GM21390 (cell line): ENCODE data around the gene COMMD1.
"Not testable (repeated sequence)": the region's sequence is repeated elsewhere in the genome, so short reads cannot be mapped to it uniquely, and the experiment has no call there.

ENCODE experiments used
- ATAC-seq: cut with Tn5 transposase; IDR thresholded peaks from one replicate; pipeline ENCODE4 v1.9.1; 2021; ENCODE audit not compliant: unreplicated experiment

The COMMD1 gene

DNA sequence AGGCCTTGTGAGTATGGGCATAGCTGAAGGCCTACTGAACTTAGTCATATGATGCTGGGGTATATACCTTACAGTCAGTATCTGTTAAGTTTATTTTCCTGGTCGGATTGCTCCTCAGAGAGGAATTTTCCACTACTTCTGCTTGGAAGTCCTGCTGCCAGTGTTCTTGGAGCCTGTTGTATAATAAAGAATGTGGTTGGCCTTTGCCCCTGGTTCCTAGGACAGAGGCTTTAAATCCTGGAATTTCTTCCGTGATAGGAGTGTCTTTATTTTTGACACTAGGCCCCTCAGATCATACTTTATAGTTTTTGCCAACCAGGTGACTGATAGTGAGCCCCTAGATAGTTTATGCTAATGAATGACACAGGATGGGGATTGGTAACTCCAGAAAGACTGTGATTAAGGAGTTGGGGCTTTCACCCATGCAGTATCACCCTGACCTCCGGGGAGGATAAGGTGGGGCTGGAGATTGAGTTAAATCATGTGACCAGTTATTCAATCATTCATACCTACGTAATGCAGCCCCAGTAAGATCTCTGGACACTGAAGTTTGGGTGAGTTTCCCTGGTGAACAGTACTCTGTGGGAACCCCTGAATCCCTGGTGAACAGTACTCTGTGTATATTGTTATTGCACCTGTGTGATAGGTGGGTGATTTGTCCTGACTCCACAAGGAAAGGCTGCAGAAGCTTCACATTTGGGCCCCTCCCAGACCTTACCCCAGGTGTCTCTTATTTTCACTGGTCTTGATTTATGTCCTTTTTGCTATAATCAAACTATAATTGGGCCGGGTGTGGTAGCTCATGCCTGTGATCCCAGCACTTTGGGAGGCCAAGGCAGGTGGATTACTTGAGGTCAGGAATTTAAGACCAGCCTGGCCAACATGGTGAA lies 56.9 kb downstream of the COMMD1 start:
- no peak for ATAC-seq

- ATAC-seq, result no peak
These were observed 60.7 kb downstream of the COMMD1 start for GRCh38 chr2:61966087-61966727.

DNA sequence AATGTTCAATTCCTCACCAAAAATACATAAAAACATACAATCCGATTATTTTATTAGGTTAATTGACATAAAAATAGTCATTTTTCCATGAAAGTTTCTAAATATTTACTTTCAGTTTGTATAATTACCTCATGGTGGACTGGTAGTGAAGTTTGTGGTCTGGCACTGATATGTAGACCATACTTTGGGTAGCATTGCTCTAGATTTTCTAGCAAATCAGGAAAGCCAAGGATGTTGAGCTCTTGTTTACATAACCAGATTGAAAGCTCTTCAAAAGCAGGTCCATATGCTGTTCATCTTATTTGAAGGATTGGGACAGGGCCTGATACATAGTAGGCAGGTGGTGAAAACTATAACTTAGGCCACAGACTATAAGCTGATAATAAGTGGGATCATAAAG lies 61.8 kb downstream of the COMMD1 start:
- no peak for ATAC-seq

- no peak for ATAC-seq
These were observed 63.9 kb downstream of the COMMD1 start for GRCh38 chr2:61969376-61969775.

DNA sequence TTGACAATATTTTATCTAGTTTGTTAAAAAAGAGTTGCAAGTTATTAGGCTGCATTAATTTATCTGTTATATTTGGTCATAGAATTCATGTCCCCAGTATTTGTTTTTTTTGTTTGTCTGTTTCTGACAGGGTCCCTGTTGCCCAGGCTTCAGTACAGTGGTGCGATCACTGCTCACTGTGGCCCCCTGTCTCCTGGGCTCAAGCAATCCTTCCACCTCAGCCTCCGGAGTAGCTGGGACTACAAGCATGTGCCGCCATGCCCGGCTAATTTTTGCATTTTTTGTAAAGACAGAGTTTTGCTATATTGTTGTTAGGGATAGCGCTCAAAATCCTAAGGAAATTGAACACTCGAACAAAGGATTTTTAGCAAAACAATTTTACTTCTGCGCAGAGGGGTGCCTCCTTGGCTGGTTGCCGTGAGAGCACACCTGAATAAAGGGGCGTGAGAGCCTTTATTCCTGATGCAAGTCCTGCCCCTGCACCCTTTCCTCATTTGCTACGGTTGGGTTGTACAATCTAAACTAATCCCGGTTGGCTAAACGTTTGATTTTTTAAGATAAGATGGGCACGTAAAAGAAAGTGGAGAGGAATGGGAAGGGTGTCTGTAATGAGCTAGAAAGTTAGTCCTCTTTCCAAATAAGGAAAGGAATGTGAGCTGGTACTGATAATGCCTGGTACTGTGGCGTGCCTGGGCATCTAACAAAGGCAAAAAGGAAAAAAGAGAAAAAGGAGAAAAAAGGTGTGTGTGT lies 65.5 kb downstream of the COMMD1 start:
- ATAC-seq, result no peak

GRCh38 chr2:61978522-61978921 lies 73.0 kb downstream of the COMMD1 start:
- ATAC-seq, result peak; percentile 77

DNA sequence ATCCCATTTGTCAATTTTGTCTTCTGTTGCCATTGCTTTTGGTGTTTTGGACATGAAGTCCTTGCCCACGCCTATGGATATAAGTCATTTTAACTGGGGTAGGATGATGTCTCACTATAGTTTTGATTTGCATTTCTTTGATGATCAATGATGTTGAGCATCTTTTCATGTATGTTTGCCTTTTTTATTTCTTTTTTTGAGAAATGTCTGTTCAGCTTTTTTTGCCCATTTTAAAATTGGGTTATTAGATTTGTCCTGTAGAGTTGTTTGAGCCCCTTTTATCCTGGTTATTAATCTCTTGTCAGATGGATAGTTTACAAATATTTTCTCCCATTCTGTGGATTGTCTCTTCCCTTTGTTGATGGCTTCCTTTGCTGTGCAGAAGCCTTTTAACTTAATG lies 75.3 kb downstream of the COMMD1 start:
- no peak for ATAC-seq

- no peak for ATAC-seq
These were observed 79.2 kb downstream of the COMMD1 start for GRCh38 chr2:61984682-61985081.

DNA sequence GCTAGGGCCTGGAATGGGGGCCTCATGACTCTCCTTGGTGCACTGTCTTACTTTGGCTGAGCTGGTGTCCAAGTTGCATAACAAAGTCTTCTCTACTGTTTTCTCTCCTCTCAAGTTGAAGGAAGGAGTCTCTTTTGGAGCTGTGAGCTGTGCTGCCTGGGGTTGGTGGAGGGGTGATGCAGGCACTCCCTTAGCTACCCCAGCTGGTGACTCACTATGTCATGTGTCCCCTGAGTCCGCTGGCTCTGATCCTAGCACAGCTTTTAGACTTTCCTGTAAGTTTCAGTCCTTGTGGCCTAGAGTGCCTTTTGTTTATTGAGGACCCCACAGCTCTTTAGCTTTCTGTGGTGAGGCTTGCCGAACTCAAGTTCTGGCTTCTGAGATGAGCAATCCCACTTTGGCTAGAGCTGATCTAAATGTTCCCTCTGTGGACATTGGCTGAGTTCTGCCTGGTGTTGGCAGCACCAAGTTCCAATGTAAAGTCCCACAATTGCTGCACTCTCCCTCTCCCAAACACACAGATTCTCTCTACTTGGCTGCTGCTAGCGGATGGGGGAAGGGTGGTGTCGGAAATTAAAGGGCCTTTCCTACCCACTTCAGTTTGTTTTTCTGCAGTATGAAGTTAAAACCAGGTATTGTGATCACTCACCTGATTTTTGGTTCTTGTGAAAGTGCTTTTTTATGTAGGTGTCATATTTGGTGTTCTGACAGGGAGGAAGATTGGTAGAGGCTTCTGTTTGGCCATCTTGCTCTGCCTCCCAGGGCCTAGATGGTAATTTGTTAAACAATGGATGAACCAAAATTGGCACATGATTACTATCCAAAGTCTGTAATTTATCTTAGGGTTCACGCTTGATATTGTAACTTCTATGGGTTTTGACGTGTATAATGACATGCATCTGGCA lies 83.2 kb downstream of the COMMD1 start:
- ATAC-seq, result no peak

- ATAC-seq, result no peak
These were observed 88.0 kb downstream of the COMMD1 start for GRCh38 chr2:61993422-61994024.

DNA sequence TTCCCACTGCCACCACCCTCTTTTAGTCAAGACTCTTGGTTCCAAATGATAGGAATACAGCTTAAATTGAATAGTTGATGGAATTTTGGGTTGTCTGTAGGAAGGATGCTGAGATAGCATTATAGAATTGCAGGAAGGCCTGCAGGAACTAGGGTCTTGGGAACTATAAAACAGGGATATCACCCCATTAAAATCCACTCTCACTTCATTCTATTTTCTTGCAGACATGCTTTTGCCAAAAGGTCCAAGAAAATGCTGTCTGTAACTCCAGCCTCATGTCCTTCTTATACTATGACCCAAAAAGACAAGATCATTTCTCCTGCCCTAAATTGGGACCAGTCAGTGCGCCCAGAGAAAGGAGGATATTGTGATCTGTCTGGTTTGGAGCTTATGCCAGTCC lies 89.1 kb downstream of the COMMD1 start:
- no peak for ATAC-seq

GRCh38 chr2:61995065-61995464 lies 89.6 kb downstream of the COMMD1 start:
- ATAC-seq, result no peak

DNA sequence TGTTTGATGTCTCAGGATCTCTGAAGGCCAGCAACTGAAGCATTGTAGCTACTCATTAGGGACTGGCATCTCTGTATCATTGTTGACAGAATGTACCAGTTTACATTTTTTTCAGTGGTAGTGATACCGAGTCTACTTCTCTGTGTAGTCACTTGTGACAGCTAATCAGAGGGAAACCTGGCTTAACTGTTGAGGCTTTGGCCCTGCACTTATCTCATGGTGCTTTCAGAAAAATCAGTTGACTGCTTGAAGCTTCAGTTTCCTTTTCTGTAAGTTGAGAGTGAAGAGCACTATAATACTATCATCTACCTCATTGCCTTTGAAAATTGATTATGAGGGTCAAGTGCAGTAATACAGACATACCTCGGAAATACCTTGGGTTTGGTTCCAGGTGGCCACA lies 90.0 kb downstream of the COMMD1 start:
- peak; percentile 79 for ATAC-seq

- ATAC-seq, result no peak
These were observed 93.0 kb downstream of the COMMD1 start for GRCh38 chr2:61998426-61998825.

- ATAC-seq, result no peak
These were observed 95.1 kb downstream of the COMMD1 start for GRCh38 chr2:62000538-62000937.

DNA sequence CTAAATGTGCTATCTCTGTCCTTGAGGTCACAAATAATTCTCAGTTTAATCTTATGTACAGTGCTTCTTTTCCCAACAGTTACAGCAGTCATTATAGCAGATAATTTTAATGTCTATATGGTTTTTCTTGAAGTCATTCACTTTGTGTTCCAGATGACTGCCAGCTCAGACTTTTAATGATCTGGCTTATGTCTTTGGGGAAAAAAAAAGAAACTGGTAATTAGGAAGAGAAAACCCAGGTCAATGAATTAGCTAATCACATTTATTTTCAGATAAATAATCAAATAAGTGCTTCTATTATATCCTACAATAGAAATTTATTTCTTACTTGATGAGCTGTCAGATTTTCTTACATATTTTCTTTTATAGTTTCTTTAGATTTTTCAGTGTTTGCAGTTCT lies 96.0 kb downstream of the COMMD1 start:
- no peak for ATAC-seq

GRCh38 chr2:62004428-62004827 lies 99.0 kb downstream of the COMMD1 start:
- ATAC-seq, result not testable (repeated sequence)

DNA sequence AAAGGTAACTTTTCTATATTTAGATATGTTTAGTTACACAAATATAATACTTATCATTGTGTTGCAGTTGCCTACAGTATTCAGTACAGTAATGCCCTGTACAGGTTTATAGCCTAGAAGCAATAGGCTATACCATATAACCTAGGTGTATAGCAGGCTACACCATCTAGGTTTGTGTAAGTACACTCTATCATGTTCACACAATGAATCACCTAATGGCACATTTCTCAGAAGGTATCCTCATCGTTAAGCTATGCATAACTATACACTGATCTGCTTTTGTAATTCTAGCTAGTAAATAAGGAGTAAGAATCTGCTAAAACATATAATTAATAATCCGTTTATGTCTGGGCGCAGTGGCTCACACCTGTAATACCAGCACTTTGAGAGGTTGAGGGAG lies 102.1 kb downstream of the COMMD1 start:
- ATAC-seq, result no peak

GRCh38 chr2:62010632-62011256 lies 105.3 kb downstream of the COMMD1 start:
- no peak for ATAC-seq

DNA sequence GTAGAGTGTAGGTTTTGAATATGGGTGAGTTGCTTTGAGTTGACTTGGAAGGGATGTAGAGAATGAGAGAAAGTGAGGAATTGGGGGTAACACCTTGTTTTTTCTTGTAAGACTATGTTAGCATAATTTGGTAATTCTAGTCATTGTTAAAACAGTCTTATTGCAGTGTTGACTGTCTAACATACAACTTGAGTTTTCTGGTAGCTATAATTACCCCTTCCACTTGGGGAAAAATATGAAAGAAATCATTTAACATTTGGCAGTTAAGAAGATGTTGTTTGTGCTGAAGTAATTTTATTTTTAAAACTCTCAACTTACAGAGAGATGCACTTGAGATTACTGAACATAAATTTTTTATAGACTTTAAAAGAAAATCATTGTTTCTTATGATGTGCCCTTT lies 108.2 kb downstream of the COMMD1 start:
- no peak for ATAC-seq
